ENCODE measurements around the gene TNKS1BP1.
A peak's percentile ranks its signal among the peaks of the same experiment; 100 is the strongest.

Gene TNKS1BP1

GRCh38 chr11:57307666-57308270 lies 17.0 kb downstream of the TNKS1BP1 start:
- TF ChIP-seq, protein P1, sequence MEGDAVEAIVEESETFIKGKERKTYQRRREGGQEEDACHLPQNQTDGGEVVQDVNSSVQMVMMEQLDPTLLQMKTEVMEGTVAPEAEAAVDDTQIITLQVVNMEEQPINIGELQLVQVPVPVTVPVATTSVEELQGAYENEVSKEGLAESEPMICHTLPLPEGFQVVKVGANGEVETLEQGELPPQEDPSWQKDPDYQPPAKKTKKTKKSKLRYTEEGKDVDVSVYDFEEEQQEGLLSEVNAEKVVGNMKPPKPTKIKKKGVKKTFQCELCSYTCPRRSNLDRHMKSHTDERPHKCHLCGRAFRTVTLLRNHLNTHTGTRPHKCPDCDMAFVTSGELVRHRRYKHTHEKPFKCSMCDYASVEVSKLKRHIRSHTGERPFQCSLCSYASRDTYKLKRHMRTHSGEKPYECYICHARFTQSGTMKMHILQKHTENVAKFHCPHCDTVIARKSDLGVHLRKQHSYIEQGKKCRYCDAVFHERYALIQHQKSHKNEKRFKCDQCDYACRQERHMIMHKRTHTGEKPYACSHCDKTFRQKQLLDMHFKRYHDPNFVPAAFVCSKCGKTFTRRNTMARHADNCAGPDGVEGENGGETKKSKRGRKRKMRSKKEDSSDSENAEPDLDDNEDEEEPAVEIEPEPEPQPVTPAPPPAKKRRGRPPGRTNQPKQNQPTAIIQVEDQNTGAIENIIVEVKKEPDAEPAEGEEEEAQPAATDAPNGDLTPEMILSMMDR (conservative IDR thresholded peaks at IDR 0.05), result no peak
- no peak for TF ChIP-seq ZFX (IDR thresholded peaks at IDR 0.05)
- H3K27ac ChIP-seq, result peak overlapping the region; percentile 17; the same call in 1 of the 2 replicates

DNA sequence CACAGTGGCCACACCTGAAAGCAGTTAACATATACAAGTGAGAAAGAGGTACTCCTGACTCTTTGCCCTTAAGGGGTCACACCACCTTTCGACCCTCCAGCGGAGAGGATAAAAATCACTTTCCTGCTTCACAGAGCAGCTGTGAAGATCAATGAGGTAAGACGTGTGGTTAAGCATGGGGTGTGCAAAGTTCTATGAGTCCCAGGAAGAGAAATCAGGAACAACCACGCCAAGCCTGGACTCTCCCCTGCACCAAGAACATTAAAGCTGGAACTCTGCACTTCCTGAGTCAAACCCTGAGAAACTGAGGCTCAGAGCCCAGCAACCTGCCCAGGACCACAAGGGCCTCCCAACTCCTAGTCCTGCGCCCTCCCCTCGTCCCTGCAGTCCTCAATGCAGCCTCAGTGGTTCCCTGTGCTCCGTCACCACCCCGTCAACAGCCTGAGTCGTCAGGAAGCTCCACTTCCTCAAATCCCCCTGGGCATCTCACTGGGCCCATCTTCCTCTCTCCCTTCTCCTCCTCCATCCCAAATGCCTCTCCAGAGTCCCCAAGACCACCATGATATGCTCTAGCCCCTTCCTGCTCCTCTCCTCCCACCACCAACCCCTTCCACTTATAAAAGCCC lies 17.7 kb downstream of the TNKS1BP1 start:
- peak overlapping the region; percentile 17; the same call in 1 of the 2 replicates for H3K27ac ChIP-seq
- no peak for TF ChIP-seq ZFX (IDR thresholded peaks at IDR 0.05)
- TF ChIP-seq, protein P1 (conservative IDR thresholded peaks at IDR 0.05), result no peak

GRCh38 chr11:57306161-57306876 lies 18.4 kb downstream of the TNKS1BP1 start:
- TF ChIP-seq ZFX (IDR thresholded peaks at IDR 0.05), result no peak
- TF ChIP-seq, protein P1 (conservative IDR thresholded peaks at IDR 0.05), result no peak
- peak overlapping the region; percentile 4; the same call in 1 of the 2 replicates for H3K27ac ChIP-seq

DNA sequence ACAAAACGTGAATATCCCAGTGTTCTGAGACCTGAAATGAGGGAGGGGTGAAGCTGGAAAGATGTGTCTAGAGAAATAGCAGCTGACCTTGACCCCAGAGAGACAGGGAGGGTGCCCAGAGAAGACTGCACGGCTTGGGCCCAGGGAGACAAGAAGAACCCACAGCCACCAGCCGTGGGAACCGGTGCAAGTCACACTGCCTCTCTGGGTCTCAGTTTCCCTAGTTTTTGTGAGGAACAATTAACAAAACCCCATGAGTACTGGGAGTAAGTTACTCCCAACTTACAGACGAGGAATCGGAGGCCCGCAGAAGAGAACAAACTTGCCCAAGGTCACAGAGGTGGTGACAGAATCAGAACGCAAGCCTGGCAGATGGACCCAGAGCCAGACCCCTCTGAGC lies 19.2 kb downstream of the TNKS1BP1 start:
- peak overlapping the region; percentile 4; the same call in 1 of the 2 replicates for H3K27ac ChIP-seq
- TF ChIP-seq, protein P1 (conservative IDR thresholded peaks at IDR 0.05), result no peak
- no peak for TF ChIP-seq ZFX (IDR thresholded peaks at IDR 0.05)

DNA sequence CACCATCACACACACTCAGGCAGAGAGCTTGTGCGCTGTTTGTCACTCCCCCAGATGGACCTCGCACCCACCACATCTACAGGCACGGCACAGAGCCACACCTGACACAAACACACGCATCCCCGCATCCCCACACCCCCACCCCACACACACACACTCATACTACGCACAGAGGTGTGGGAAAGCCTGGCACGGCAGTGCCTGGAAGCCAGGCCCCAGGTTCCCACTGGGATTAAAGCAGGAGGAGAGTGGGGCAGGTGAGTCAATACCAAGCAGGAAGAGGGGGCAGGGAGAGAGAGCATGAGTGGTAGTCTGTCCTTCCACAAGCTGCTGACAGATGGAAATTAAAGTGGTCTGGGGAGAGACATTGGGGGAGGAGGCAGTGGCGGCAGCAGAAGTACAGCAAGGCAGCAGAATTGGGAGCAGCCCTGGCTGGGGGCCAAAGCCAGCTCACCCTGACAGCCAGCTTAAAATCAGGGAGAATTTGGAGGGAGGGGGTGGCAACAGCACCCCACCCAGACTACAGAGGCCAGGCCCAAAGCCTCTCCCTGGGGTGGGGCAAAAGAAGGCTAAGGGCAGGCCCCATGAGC lies 20.7 kb downstream of the TNKS1BP1 start:
- TF ChIP-seq ZFX (IDR thresholded peaks at IDR 0.05), result no peak
- TF ChIP-seq, protein P1 (conservative IDR thresholded peaks at IDR 0.05), result no peak
- H3K27ac ChIP-seq, result no peak overlapping the region

GRCh38 chr11:57303280-57303989 lies 21.3 kb downstream of the TNKS1BP1 start:
- TF ChIP-seq, protein P1 (conservative IDR thresholded peaks at IDR 0.05), result no peak
- H3K27ac ChIP-seq, result no peak overlapping the region
